Measurements from ENCODE around the gene NANOS2.

Gene NANOS2

GRCh38 chr19:45890877-45891276, 23.7 kb downstream of the NANOS2 start:
- no peak for DNase-seq

DNA sequence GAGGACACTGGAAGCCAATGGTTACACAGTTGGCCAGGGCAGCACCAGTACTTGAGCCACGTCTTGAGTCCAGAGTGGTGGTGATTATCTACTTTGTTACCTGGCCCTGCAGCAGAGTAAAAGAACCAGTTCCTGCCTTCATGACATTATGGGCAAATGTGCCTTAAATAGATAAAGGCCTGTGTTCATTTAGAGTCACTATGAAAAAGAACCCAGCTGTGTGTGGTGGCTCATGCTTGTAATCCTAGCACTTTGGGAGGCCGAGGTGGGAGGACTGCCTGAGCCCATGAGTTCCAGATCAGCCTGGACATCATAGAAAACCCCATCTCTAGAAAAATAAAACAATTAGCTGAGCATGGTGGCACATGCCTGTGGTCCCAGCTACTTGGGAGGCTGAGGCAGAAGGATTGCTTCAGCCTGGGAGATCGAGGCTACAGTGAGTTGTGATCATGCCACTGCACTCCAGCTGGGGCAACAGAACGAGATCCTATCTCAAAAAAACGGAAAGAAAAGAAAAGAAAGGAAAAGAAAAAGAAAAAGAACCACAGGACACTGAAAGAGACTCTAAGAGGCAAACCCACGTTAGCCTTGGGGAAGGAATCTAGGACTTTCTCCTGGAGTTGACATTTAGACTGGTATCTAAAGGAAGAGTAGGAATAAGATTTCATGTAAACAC, 25.2 kb downstream of the NANOS2 start:
- DNase-seq = no peak

DNA sequence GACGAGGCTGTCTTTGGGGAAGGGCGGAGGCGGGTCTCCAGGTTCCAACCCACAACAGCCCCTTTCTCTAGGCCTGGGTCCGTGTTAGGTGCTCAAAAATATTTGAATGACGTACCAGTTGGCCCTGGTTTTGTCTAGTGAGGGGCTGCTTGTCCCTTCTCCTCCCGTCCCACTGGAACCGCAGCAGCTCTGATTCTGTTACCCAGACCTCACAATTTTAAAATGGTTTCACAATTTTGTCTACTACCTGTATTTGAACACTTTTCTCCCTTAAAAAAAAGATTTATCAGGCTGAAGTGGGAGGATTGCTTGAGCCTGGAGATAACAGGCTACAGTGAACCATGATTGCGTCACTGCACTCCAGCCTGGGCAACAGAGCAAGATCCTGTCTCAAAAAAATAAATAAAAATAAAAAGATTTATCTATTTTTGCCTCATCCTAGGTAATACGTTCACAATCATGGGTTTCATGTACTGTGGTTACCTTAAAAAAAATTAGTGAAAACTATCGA, 27.3 kb downstream of the NANOS2 start:
- no peak for DNase-seq

- DNase-seq = peak; percentile 96
These were observed 28.0 kb downstream of the NANOS2 start for GRCh38 chr19:45886427-45887199.

GRCh38 chr19:45885556-45886426, 28.8 kb downstream of the NANOS2 start, which contains the start of gene IRF2BP1:
Gene IRF2BP1, minus strand, starts transcription at chr19:45886141. Its CDS starts 367 bp downstream, at chr19:45885774.
- DNase-seq = peak; percentile 96

DNA sequence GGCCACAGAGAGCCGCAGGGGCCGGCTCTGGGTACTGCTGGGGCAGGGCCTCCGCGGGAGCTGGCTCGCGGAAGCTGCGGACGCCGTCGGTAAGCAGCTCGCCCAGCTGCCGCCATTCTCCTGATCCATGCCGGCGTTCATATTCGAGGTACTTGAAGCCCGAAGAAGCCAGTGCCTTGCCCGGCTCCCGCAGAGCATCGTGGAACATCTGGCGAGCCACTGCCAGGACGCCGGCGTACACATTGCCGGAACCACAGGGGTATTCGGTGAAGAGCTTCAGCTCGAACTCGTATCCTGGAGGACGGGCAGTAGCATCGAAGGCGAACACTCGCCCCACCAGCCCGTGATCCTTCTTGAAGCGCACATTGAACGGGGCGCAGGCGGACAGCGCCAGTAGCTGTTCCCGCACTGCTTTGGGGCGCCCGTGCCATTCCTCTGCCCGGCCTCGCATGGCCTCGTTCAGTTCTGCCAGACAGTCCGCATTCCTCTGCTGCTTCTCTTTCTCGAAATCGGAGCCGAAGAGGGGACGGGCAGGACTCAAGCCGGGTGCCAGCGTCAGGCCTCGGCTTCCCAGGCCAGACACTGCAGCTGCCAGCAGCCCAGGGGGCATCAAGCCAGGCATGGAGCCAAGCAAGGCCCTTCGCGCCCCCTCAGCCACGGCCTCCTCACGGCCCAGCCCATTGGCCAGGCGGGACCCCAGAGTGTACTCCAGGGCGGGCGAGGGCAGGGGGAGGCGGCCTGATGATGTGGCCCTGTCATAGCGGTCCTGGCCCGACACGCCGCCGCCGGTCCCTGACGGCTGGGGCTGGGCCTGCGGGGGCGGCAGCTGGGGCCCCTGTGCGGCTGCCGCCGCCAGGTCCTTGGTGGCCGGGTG, 29.7 kb downstream of the NANOS2 start:
- DNase-seq = peak; percentile 60

DNA sequence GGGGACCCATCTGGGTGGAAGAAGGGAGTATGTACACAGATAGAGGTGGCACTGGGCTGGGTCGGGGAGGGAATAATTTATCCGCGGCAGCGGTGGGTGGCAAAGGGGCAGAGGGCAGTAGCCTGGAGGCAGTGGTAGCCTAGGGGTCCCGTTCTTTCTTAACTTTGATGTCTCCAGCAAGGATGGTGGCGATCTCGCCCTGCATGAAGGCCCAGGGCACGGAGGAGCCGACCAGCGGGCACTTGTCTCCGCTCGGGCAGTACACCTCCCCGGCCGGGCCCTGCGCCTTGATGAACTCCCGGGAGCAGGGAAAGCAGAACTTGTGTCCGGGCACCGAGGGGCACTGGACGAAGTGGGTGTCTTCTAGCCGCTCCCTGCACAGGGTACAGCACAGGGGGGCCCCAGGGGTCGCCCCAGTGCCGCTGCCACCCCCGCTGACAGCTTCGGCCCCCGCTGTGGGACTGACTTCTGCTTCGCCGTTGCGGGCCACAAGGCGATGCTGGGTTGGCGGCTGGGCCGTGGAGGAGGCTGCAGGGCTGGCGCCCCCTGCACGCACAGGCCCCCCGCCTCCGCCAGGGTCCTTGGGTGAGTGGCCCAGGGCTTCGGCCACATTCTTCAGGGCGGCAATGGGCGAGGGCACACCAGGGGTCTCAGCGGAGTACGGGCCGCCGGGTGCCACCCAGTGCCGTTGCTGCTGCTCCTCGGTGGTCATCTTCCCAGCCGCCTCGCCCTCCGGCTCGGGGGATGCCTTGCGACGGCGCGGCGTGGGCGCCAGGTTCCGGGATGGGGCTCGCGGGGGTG, 30.5 kb downstream of the NANOS2 start:
- no peak for DNase-seq

DNA sequence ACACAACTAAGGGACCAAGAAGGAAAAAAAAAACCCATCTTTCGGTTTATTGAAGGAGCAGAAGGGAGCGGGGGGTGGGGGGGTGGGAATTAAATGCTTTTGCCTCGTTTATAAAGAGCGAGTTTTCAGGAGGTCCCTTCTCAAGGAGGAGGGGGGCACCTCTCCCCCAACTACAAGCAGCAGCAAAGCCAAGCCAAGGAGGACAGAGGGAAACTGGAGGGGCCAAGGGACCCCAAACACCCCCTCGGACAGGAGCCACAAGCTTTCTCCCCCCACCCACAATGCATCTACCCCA, 31.0 kb downstream of the NANOS2 start:
- no peak for DNase-seq

GRCh38 chr19:45882652-45883585, 31.7 kb downstream of the NANOS2 start:
- DNase-seq = peak; percentile 90

GRCh38 chr19:45881909-45882528, 32.6 kb downstream of the NANOS2 start:
- DNase-seq = peak; percentile 23

DNA sequence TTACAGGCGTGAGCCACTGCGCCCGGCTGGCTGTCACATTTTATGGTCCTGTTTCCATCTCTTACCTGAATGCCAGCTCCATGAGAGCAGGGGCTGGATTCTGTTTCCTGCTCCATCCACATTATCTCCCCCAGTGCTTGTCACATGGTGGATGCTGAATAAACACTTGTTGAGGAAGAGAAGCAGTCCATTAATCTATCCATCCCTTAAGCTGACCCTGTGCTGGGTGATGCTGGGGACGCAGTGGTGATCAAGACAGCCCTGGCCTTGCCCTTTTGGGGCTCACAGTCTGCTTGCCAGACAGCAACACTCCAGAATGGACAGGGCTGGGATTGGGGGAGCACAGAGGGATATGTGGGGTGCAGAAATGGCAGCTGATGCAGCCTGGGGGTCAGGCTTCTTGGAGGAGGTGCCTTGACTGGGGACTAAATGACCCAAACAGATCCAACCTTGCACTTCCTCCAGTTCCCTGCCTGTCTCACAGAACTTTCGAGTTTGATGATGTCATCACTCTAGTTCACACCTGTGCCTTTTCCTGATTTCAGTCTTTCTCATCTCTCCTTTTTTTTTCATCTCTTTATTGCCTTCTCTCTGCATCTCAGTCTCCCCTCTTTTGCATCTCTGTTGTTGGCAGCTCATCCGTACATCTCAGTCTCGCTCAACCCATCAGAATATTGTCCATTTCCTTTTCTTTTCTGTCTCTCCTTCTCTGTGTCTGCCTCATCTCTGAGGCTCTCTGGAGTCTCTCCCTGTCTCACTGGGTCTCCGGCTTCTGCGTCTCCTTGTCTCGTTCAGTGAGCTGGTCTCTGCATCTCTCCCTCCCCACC, 33.3 kb downstream of the NANOS2 start:
- no peak for DNase-seq

- DNase-seq = no peak
These were observed 34.6 kb downstream of the NANOS2 start for GRCh38 chr19:45879971-45880370.

DNA sequence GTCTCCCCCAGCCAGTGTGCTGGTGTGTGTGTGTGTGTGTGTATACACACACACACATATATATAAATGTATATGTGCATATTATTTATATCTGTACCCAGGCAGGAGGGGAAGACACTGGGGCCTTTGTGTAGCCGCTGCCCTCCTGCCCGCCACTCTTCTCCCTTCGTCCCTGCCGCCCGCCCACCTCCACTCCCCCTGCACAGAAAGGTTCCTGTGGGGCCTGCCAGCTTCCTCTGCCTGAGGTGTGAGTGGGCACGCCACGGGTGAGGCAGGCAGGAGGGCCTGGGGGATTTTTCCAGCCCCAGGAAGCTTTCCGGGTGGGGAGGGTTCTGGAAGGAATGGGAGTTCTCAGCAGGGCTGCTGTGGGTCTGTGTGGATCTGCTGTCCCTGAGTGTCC, 35.5 kb downstream of the NANOS2 start:
- no peak for DNase-seq

GRCh38 chr19:45878043-45878794, 36.4 kb downstream of the NANOS2 start:
- DNase-seq = no peak

GRCh38 chr19:45876411-45877197, 38.0 kb downstream of the NANOS2 start:
- no peak for DNase-seq

- DNase-seq = no peak
These were observed 38.5 kb downstream of the NANOS2 start for GRCh38 chr19:45876161-45876410.

GRCh38 chr19:45874620-45874966, 40.0 kb downstream of the NANOS2 start:
- DNase-seq = no peak

Measured in NCI-H82 (cell line).